Peyer's patch (tissue), 4 donors: Measurements from ENCODE around the gene CPNE8. TPM values are rescaled to one million over a fixed set of nuclear protein-coding genes. Genes with fewer than 3 reads are reported as not detected.

Experiments
- DNase-seq, 3 donors: peaks; one replicate each; pipeline ENCODE4 v3.0.0-alpha.2; 2017 to 2019
- H3K27ac ChIP-seq, 4 donors: fragments of 200-600 bp; sonication (generic); one replicate each; pipeline ENCODE4 v1.5.1; 2016 to 2019
- H3K27me3 ChIP-seq, 2 donors: fragments of 200-600 bp; sonication (generic); one replicate each; pipeline ENCODE4 v1.5.1; 2019
- H3K36me3 ChIP-seq, 3 donors: fragments of 200-600 bp; sonication (generic); one replicate each; pipeline ENCODE4 v1.5.1; 2016 to 2019
- H3K4me1 ChIP-seq, 4 donors: fragments of 200-600 bp; sonication (generic); one replicate each; pipeline ENCODE4 v1.5.1; 2016 to 2019
- H3K4me3 ChIP-seq, 4 donors: fragments of 200-600 bp; sonication (generic); 1 replicate in 3 of 4; 2 replicates in 1 of 4; pipeline ENCODE4 v1.5.1; 2016 to 2019; ENCODE audit warnings: mild to moderate bottlenecking in 1 of 4
- H3K9me3 ChIP-seq, 4 donors: fragments of 200-600 bp; sonication (generic); one replicate each; pipeline ENCODE4 v1.5.1; 2016 to 2019; ENCODE audit warnings: mild to moderate bottlenecking in 1 of 4
- POLR2A ChIP-seq, 2 donors: fragments of 450-650 bp; IDR thresholded peaks; one replicate each; pipeline ENCODE4 v1.5.1; 2017; ENCODE audit warnings: antibody characterized with exemption in 2 of 2, mild to moderate bottlenecking in 2 of 2, moderate library complexity in 2 of 2
- total RNA-seq, 4 donors: library from RNA; depleted of rRNA; stranded (reverse); fragments of >200 nt; gene quantifications; one replicate each; pipeline ENCODE4 v1.1.0, GENCODE V29; 2016
- TF ChIP-seq, protein P1 (sequence below), 6 experiments: fragments of 450-650 bp in 4 of 6; fragments of 200-600 bp in 2 of 6; sonication (generic) in 1 of 6; IDR thresholded peaks; one replicate each; pipeline ENCODE4 v1.5.1; 2017 to 2019; ENCODE audit warnings: antibody characterized with exemption in 6 of 6, mild to moderate bottlenecking in 3 of 6, moderate library complexity in 1 of 6

CPNE8 gene
- total RNA-seq, 4 donors from 2014 or later, result 4.4 to 23.1 (median 8.0) TPM

DNA sequence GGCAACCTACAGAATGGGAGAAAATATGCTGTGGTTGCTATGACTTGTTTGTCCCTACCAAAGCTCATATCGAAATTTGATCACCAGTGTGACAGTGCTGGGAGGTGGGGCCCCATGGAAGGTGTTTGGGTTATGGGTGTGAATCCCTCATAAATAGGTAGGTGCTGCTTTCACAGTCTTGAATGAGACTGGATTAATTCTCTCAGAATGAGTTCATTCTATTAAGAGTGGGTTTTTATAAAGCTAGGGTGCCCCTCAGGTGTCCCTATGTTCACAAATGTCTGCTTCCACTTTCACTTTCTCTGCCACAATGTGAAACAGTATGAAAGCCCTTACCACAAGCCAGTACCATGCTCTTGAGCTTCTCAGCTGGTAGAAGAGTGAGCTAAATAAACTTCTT lies 133.5 kb downstream of the CPNE8 start:
- DNase-seq, result no peak
- Histone ChIP-seq H3K4me3 (no peak overlapping the region), H3K36me3 (no peaks in the 10 kb centered on the region), H3K27me3 (no peaks in the 10 kb centered on the region), H3K27ac (no peak overlapping the region), H3K4me1 (no peaks in the 10 kb centered on the region), H3K9me3 (no peaks in the 10 kb centered on the region)
- no peak for TF ChIP-seq POLR2A (IDR thresholded peaks at IDR 0.05)
- TF ChIP-seq, protein P1, sequence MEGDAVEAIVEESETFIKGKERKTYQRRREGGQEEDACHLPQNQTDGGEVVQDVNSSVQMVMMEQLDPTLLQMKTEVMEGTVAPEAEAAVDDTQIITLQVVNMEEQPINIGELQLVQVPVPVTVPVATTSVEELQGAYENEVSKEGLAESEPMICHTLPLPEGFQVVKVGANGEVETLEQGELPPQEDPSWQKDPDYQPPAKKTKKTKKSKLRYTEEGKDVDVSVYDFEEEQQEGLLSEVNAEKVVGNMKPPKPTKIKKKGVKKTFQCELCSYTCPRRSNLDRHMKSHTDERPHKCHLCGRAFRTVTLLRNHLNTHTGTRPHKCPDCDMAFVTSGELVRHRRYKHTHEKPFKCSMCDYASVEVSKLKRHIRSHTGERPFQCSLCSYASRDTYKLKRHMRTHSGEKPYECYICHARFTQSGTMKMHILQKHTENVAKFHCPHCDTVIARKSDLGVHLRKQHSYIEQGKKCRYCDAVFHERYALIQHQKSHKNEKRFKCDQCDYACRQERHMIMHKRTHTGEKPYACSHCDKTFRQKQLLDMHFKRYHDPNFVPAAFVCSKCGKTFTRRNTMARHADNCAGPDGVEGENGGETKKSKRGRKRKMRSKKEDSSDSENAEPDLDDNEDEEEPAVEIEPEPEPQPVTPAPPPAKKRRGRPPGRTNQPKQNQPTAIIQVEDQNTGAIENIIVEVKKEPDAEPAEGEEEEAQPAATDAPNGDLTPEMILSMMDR (IDR thresholded peaks at IDR 0.05), result no peak

DNA sequence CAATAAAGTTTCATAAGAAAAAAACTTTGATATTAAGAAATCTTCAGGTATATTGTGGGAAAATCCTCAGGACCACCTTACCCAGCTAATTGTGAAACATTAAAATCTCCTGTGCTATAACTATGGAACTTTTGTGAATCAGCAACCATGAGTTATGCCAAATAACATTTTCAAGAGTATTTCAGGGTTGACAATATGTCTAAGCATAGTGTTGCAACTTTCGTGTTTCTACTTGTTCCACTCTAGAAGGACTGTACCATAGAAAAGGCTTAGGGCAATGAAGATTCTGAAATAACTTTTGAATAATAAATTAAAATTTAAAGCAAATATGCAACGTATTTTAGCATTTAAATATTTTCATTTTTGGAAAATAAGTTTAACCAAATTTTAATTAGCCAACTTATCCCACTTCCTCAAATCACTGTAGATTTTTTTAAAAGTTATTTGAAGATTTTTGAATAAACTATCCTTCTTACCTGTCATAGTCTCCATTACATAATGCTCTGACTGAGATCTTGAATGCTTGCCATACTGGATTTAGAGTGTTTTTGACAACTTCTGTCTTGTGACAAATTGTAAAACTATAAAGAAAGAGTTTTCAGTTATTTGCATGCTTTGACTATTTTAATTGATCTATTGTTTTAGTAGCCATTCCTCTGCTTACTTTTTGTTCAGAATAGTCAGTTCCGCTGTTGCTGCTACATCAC lies 143.6 kb downstream of the CPNE8 start:
- H3K27me3 ChIP-seq, result no peaks in the 10 kb centered on the region
- H3K27ac ChIP-seq, result no peak overlapping the region
- DNase-seq, result no peak
- no peaks in the 10 kb centered on the region for H3K36me3 ChIP-seq
- no peaks in the 10 kb centered on the region for H3K9me3 ChIP-seq
- TF ChIP-seq POLR2A (IDR thresholded peaks at IDR 0.05), result no peak
- H3K4me3 ChIP-seq, result no peak overlapping the region
- no peaks in the 10 kb centered on the region for H3K4me1 ChIP-seq

DNA sequence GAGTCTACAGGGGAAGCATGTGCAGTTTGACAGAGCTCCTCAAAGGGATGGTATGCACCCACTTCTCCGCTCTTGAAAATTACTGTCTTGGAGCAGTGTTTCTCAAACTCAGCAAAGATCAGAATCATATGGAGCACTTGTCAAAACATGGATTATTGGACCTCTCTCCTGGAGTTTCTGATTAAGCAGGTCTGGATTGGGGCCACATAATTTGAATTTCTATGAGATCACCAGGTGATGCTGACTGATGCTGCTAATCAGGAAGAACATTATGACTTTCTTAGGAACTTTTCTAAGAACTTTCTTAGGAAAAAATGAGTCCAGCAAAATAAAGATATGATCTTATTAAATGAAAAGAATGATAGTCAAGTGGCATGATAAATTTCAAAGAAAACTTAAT lies 144.3 kb downstream of the CPNE8 start:
- TF ChIP-seq POLR2A (IDR thresholded peaks at IDR 0.05), result no peak
- TF ChIP-seq, protein P1 (IDR thresholded peaks at IDR 0.05), result no peak
- Histone ChIP-seq H3K27ac (no peak overlapping the region), H3K9me3 (no peaks in the 10 kb centered on the region), H3K36me3 (no peaks in the 10 kb centered on the region), H3K27me3 (no peaks in the 10 kb centered on the region), H3K4me3 (no peak overlapping the region), H3K4me1 (no peaks in the 10 kb centered on the region)
- no peak for DNase-seq

DNA sequence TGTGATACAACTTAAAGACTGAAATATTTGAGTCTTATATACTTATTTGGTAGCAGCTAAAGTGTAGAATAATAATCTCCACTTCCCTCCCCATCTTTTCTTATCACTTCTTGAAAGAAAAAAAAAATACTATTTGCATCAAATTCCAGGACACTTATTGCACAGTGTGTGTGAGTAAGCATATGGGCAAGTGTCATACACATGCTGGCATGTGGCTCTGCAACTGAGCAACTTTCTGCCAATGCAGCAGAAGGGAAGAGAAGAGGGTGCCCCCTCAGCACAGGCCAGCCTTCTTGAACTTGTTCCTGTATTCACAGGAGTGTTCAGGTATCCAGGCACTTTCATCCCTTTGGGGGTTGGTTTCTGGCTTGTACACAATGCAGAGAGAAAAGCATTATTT lies 145.8 kb downstream of the CPNE8 start:
- Histone ChIP-seq H3K4me1 (no peaks in the 10 kb centered on the region), H3K4me3 (no peak overlapping the region), H3K27ac (no peak overlapping the region), H3K27me3 (no peaks in the 10 kb centered on the region), H3K9me3 (no peaks in the 10 kb centered on the region), H3K36me3 (no peaks in the 10 kb centered on the region)
- DNase-seq, result no peak
- TF ChIP-seq, protein P1 (IDR thresholded peaks at IDR 0.05), result no peak
- TF ChIP-seq POLR2A (IDR thresholded peaks at IDR 0.05), result no peak

DNA sequence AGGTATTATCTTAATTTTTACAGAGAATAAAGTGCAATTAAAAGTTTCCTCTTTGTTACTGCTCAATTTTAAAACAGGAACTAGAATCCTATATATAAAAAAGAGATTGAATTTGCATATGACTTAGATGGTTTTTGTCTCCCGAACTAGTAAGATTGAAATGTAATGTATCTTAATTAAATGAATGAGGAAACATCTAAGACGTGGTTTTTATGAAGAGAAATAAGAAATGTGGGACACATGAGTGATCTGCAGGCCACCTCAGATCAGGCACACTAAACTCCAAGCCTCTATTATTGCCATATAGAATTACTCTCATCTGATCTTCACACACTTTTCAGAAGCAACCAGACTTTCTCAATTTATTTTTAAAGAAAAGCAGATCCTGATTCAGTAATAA lies 158.6 kb downstream of the CPNE8 start:
- Histone ChIP-seq H3K27me3 (no peaks in the 10 kb centered on the region), H3K4me3 (no peak overlapping the region), H3K36me3 (no peaks in the 10 kb centered on the region), H3K9me3 (no peaks in the 10 kb centered on the region), H3K27ac (no peak overlapping the region), H3K4me1 (no peaks in the 10 kb centered on the region)
- TF ChIP-seq, protein P1 (IDR thresholded peaks at IDR 0.05), result no peak
- no peak for TF ChIP-seq POLR2A (IDR thresholded peaks at IDR 0.05)
- DNase-seq, result no peak

DNA sequence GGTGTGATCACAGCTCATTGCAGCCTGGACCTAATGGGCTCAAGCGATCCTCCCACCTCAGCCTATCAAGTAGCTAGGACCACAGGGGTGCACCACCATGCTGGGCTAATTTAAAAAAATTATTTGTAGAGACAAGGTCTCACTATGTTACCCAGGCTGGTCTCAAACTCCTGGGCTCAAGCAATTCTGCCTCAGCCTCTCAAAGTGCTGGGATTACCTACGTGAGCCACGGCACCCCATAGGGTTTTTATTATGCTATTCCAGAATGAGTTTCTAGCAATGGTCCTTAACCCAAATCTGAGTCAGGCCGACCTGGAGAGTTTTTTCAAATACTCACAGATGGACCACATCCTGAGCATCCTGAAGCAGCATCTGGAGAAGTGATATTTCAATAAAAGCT lies 159.8 kb downstream of the CPNE8 start:
- no peak overlapping the region for H3K27ac ChIP-seq
- no peak overlapping the region for H3K4me3 ChIP-seq
- H3K9me3 ChIP-seq, result no peaks in the 10 kb centered on the region
- H3K4me1 ChIP-seq, result no peaks in the 10 kb centered on the region
- no peak for TF ChIP-seq POLR2A (IDR thresholded peaks at IDR 0.05)
- TF ChIP-seq, protein P1 (IDR thresholded peaks at IDR 0.05), result no peak
- no peaks in the 10 kb centered on the region for H3K36me3 ChIP-seq
- no peaks in the 10 kb centered on the region for H3K27me3 ChIP-seq
- DNase-seq, result no peak
